Transverse colon (tissue), 4 donors: Measurements from ENCODE around the gene DRGX.

ENCODE experiments used
- CTCF ChIP-seq, 5 experiments: fragments of 200-600 bp in 3 of 5; fragments of 450-650 bp in 2 of 5; sonication (generic) in 3 of 5; IDR thresholded peaks; 1 replicate in 2 of 5; 2 replicates in 3 of 5; pipeline ENCODE4 v1.5.1; 2016 to 2017; ENCODE audit warnings: antibody characterized with exemption in 5 of 5, inconsistent platforms in 3 of 5, mild to moderate bottlenecking in 2 of 5, moderate library complexity in 1 of 5
- EP300 ChIP-seq: sonication (generic); formaldehyde crosslinking; IDR thresholded peaks from one replicate; pipeline ENCODE4 v1.6.1; 2017; ENCODE audit warnings: antibody characterized with exemption, low read depth
- POLR2A ChIP-seq: fragments of 450-650 bp; IDR thresholded peaks from one replicate; pipeline ENCODE4 v1.6.1; 2016; ENCODE audit warnings: antibody characterized with exemption, mild to moderate bottlenecking, moderate library complexity
- POLR2AphosphoS5 ChIP-seq, 3 donors: sonication (generic); formaldehyde crosslinking; IDR thresholded peaks; one replicate each; pipeline ENCODE4 v1.6.1; 2016; ENCODE audit warnings: antibody characterized with exemption in 3 of 3

GRCh38 chr10:49355221-49355620 is 40.7 kb downstream of the DRGX start:
- no peak for TF ChIP-seq CTCF (IDR thresholded peaks at IDR 0.05)
- no peak for TF ChIP-seq EP300
- no peak for TF ChIP-seq POLR2AphosphoS5 (IDR thresholded peaks at IDR 0.05)
- TF ChIP-seq POLR2A: no peak
